ENCODE results near the gene LBHD2. TPM values are rescaled to one million over a fixed set of nuclear protein-coding genes. Genes with fewer than 3 reads are reported as not detected.

Gene LBHD2
- polyA plus RNA-seq, 1 donor (not counting 4 experiments of a cell fraction or from before 2014, with no cell fraction given): not detected

GRCh38 chr14:103081951-103082350, 2.1 kb upstream of the LBHD2 start:
- no peak for FAIRE-seq
- Histone ChIP-seq H3K79me2 (ENCODE audit: control insufficient read depth, insufficient read depth, low read length) (no peaks in the 10 kb centered on the region), H2AFZ (ENCODE audit: control insufficient read depth, low read length) (no peak overlapping the region), H3K4me2 (ENCODE audit: control insufficient read depth, extremely low read depth, insufficient read depth, low read depth, low read length) (no peak overlapping the region), H4K20me1 (ENCODE audit: control insufficient read depth, extremely low read depth, insufficient read depth, low read length) (no peaks in the 10 kb centered on the region), H3K27ac (ENCODE audit: control insufficient read depth, insufficient read depth, low read length) (no peak overlapping the region), H3K4me3 (ENCODE audit: control insufficient read depth in 2 of 3, extremely low read depth in 1 of 3, insufficient read depth in 2 of 3, low read depth in 1 of 3, low read length in 3 of 3) (no peak overlapping the region), H3K27me3 (ENCODE audit: control insufficient read depth, extremely low read depth, insufficient read depth, low read length) (peaks cover 31% of the 10 kb centered on the region), H3K4me1 (ENCODE audit: control insufficient read depth, extremely low read depth, insufficient read depth, low read length) (no peaks in the 10 kb centered on the region), H3K9me1 (ENCODE audit: control insufficient read depth, extremely low read depth, insufficient read depth, low read length) (no peaks in the 10 kb centered on the region), H3K9me3 (ENCODE audit: control insufficient read depth, low read depth, low read length) (no peaks in the 10 kb centered on the region), H3K36me3 (ENCODE audit: control insufficient read depth in 2 of 2, extremely low read depth in 1 of 2, insufficient read depth in 2 of 2, low read length in 2 of 2) (no peaks in the 10 kb centered on the region), H3K9ac (ENCODE audit: control insufficient read depth, extremely low read depth, insufficient read depth, low read length) (no peak overlapping the region)
- dilution Hi-C loops (cut with MboI; ENCODE audit: extremely low pct_ligation_motif_present, low sequenced_read_pairs): no loop called here
- no peak for DNase-seq (ENCODE audit: low read depth, low spot score)
- TF ChIP-seq EZH2 (IDR thresholded peaks at IDR 0.05; ENCODE audit: low read length) (no peak), CTCF (optimal IDR thresholded peaks at IDR 0.05 in 1 of 3, IDR thresholded peaks at IDR 0.05 in 1 of 3, conservative IDR thresholded peaks at IDR 0.05 in 1 of 3; ENCODE audit: extremely low read depth in 1 of 3, insufficient read depth in 2 of 3, low read length in 3 of 3) (no peak)

GRCh38 chr14:103085106-103086091, 1.4 kb downstream of the LBHD2 start:
- Histone ChIP-seq H3K36me3 (ENCODE audit: control insufficient read depth in 2 of 2, extremely low read depth in 1 of 2, insufficient read depth in 2 of 2, low read length in 2 of 2) (no peaks in the 10 kb centered on the region), H3K4me3 (ENCODE audit: control insufficient read depth in 2 of 3, extremely low read depth in 1 of 3, insufficient read depth in 2 of 3, low read depth in 1 of 3, low read length in 3 of 3) (no peak overlapping the region), H3K79me2 (ENCODE audit: control insufficient read depth, insufficient read depth, low read length) (no peaks in the 10 kb centered on the region), H3K4me2 (ENCODE audit: control insufficient read depth, extremely low read depth, insufficient read depth, low read depth, low read length) (no peak overlapping the region), H4K20me1 (ENCODE audit: control insufficient read depth, extremely low read depth, insufficient read depth, low read length) (no peaks in the 10 kb centered on the region), H3K9me1 (ENCODE audit: control insufficient read depth, extremely low read depth, insufficient read depth, low read length) (no peaks in the 10 kb centered on the region), H3K27ac (ENCODE audit: control insufficient read depth, insufficient read depth, low read length) (no peak overlapping the region), H2AFZ (ENCODE audit: control insufficient read depth, low read length) (no peak overlapping the region), H3K4me1 (ENCODE audit: control insufficient read depth, extremely low read depth, insufficient read depth, low read length) (no peaks in the 10 kb centered on the region), H3K9me3 (ENCODE audit: control insufficient read depth, low read depth, low read length) (no peaks in the 10 kb centered on the region), H3K9ac (ENCODE audit: control insufficient read depth, extremely low read depth, insufficient read depth, low read length) (no peak overlapping the region), H3K27me3 (ENCODE audit: control insufficient read depth, extremely low read depth, insufficient read depth, low read length) (peaks cover 27% of the 10 kb centered on the region)
- DNase-seq (ENCODE audit: low read depth, low spot score) (no peak), FAIRE-seq (no peak)
- dilution Hi-C loops (cut with MboI; ENCODE audit: extremely low pct_ligation_motif_present, low sequenced_read_pairs): no loop called here
- TF ChIP-seq EZH2 (IDR thresholded peaks at IDR 0.05; ENCODE audit: low read length) (no peak), CTCF (optimal IDR thresholded peaks at IDR 0.05 in 1 of 3, IDR thresholded peaks at IDR 0.05 in 1 of 3, conservative IDR thresholded peaks at IDR 0.05 in 1 of 3; ENCODE audit: extremely low read depth in 1 of 3, insufficient read depth in 2 of 3, low read length in 3 of 3) (no peak)

Data from keratinocyte (primary cell).